Measurements from ENCODE around the gene ARMC8.

ARMC8 gene

DNA sequence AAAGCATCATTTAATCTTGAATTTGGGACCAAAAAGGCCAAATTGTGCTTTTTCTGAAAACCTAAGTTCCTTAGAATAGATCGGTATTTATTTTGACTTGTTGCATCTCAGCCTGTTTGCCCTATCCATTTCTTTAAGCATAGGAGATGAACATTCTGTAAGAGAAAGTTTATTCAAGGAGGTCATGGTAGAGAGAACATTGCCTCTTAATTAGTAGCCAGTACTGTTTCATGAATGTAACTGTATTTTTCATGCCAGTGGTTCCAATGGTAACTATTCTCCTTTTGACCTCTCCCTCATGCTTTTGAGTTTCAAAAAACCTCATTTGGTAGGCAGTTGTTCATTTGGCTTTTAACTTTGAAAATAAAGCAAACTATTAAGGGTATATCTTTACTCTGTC, 55.4 kb downstream of the ARMC8 start:
- Mint-ChIP-seq H3K27me3 (no peaks in the 10 kb centered on the region), H3K9me3 (no peaks in the 10 kb centered on the region), H3K36me3 (peaks cover 34% of the 10 kb centered on the region), H3K4me3 (no peak overlapping the region), H3K27ac (no peak overlapping the region), H3K4me1 (no peaks in the 10 kb centered on the region)
- CTCF ChIA-PET, result no interaction called here
- no peak for DNase-seq

- Mint-ChIP-seq H3K36me3 (peaks cover 38% of the 10 kb centered on the region), H3K27me3 (no peaks in the 10 kb centered on the region), H3K4me3 (no peak overlapping the region), H3K4me1 (no peaks in the 10 kb centered on the region), H3K27ac (no peak overlapping the region), H3K9me3 (no peaks in the 10 kb centered on the region)
- CTCF ChIA-PET, result no interaction called here
- DNase-seq, result no peak
Measured at GRCh38 chr3:138245026-138245425, 57.9 kb downstream of the ARMC8 start.

- Mint-ChIP-seq H3K4me1 (no peaks in the 10 kb centered on the region), H3K27me3 (no peaks in the 10 kb centered on the region), H3K4me3 (no peak overlapping the region), H3K9me3 (no peaks in the 10 kb centered on the region), H3K36me3 (peaks cover 34% of the 10 kb centered on the region), H3K27ac (no peak overlapping the region)
- CTCF ChIA-PET, result no interaction called here
- DNase-seq, result no peak
Measured at GRCh38 chr3:138249636-138250035, 62.5 kb downstream of the ARMC8 start.

GRCh38 chr3:138253609-138254008, 66.5 kb downstream of the ARMC8 start:
- H3K4me3 Mint-ChIP-seq, result no peak overlapping the region
- CTCF ChIA-PET, result interaction anchor here (0.8 to 1.3 kb wide), 2 partner anchors 18 to 181 kb away, joined by 3 read pairs; partner anchors contain the start of gene ESYT3
- no peaks in the 10 kb centered on the region for H3K9me3 Mint-ChIP-seq
- DNase-seq, result no peak
- H3K4me1 Mint-ChIP-seq, result no peaks in the 10 kb centered on the region
- peaks cover 7% of the 10 kb centered on the region for H3K36me3 Mint-ChIP-seq
- H3K27me3 Mint-ChIP-seq, result no peaks in the 10 kb centered on the region
- H3K27ac Mint-ChIP-seq, result no peak overlapping the region

- DNase-seq, result no peak
- Mint-ChIP-seq H3K27me3 (no peaks in the 10 kb centered on the region), H3K4me1 (no peaks in the 10 kb centered on the region), H3K4me3 (no peak overlapping the region), H3K36me3 (peaks cover 8% of the 10 kb centered on the region), H3K9me3 (no peaks in the 10 kb centered on the region), H3K27ac (no peak overlapping the region)
- CTCF ChIA-PET, result interaction anchor here (0.8 kb wide), 1 partner anchor 180 kb away, joined by 3 read pairs; the partner anchor contains the start of gene ESYT3
Measured at GRCh38 chr3:138254216-138254615, 67.1 kb downstream of the ARMC8 start.

DNA sequence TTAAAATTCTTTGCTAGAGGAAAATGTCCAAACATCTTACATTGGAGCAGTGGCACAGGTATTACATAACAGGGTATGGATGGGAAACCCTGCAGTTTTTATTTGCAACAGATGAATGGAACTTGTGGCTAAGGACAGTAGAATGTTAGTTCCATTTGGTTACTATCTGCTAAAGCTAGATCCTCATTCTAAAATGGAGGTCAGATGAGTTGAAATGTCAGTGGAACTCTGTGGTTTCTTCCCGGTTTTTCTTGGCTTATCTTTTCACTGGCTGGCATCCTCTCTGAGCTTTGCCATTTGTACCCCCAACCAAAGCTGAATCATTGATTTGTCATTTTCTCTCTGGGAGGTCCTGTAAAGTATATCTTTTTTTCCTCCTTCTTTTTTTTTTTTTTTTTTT, 68.9 kb downstream of the ARMC8 start:
- Mint-ChIP-seq H3K9me3 (no peaks in the 10 kb centered on the region), H3K27ac (no peak overlapping the region), H3K4me3 (no peak overlapping the region), H3K27me3 (no peaks in the 10 kb centered on the region), H3K4me1 (no peaks in the 10 kb centered on the region), H3K36me3 (peaks cover 10% of the 10 kb centered on the region)
- no peak for DNase-seq
- CTCF ChIA-PET, result no interaction called here

DNA sequence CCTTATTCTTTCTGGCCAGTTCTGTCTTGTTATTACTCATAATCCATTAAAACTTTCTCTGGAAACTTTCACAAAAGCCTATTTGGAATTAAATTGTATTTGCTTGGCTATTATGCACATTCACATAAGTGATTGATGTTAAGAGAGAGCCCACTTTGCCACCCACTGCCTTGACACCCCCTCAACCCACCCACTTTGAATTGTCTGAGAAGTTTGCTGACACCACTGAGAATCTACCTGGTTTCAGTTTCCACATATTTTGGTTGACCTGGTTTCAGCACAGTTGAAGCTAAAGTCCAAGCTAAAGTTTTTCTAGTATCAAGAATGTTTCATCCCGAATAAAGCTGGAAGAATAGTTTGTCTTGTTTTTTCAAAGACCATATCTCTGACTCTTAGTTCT, 70.9 kb downstream of the ARMC8 start:
- H3K4me1 Mint-ChIP-seq, result no peaks in the 10 kb centered on the region
- H3K36me3 Mint-ChIP-seq, result peaks cover 7% of the 10 kb centered on the region
- no peaks in the 10 kb centered on the region for H3K27me3 Mint-ChIP-seq
- H3K9me3 Mint-ChIP-seq, result no peaks in the 10 kb centered on the region
- DNase-seq, result no peak
- CTCF ChIA-PET, result no interaction called here
- H3K27ac Mint-ChIP-seq, result no peak overlapping the region
- H3K4me3 Mint-ChIP-seq, result no peak overlapping the region

GRCh38 chr3:138259126-138259525, 72.0 kb downstream of the ARMC8 start:
- no peak for DNase-seq
- Mint-ChIP-seq H3K27me3 (no peaks in the 10 kb centered on the region), H3K36me3 (peaks cover 11% of the 10 kb centered on the region), H3K4me3 (no peak overlapping the region), H3K4me1 (no peaks in the 10 kb centered on the region), H3K9me3 (no peaks in the 10 kb centered on the region), H3K27ac (no peak overlapping the region)
- CTCF ChIA-PET, result no interaction called here

GRCh38 chr3:138260611-138261010, 73.5 kb downstream of the ARMC8 start:
- no peak for DNase-seq
- Mint-ChIP-seq H3K9me3 (no peaks in the 10 kb centered on the region), H3K4me1 (no peaks in the 10 kb centered on the region), H3K36me3 (peaks cover 12% of the 10 kb centered on the region), H3K27me3 (no peaks in the 10 kb centered on the region), H3K4me3 (no peak overlapping the region), H3K27ac (no peak overlapping the region)
- CTCF ChIA-PET, result no interaction called here

DNA sequence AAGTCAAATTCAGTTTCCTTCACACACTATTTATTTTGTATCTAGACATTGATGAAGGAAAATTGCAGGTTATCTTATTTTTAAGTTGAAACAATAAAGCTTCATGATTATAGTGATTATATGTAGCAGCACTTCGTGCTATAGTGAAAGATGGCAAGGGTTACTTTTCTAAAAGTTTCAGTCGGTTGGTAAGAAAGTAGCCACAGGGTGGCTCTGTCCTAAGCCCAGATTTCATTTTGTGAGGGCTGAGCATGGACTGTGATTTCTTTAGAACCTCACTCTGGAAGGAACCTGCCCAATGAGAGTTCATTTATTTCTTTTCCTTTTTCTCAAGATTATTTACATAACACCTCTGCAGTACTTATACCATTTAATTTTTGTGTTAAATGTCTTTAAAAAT, 76.0 kb downstream of the ARMC8 start:
- Mint-ChIP-seq H3K36me3 (peaks cover 12% of the 10 kb centered on the region), H3K4me1 (no peaks in the 10 kb centered on the region), H3K9me3 (no peaks in the 10 kb centered on the region), H3K4me3 (no peak overlapping the region), H3K27ac (no peak overlapping the region), H3K27me3 (no peaks in the 10 kb centered on the region)
- no peak for DNase-seq
- CTCF ChIA-PET, result no interaction called here

- no peak for DNase-seq
- Mint-ChIP-seq H3K9me3 (no peaks in the 10 kb centered on the region), H3K4me1 (peaks cover 2% of the 10 kb centered on the region), H3K36me3 (peaks cover 7% of the 10 kb centered on the region), H3K27ac (no peak overlapping the region), H3K27me3 (no peaks in the 10 kb centered on the region), H3K4me3 (no peak overlapping the region)
- CTCF ChIA-PET, result no interaction called here
Measured at GRCh38 chr3:138265745-138266144, 78.6 kb downstream of the ARMC8 start.

- Mint-ChIP-seq H3K9me3 (no peaks in the 10 kb centered on the region), H3K27ac (no peak overlapping the region), H3K36me3 (peaks cover 16% of the 10 kb centered on the region), H3K4me1 (peaks cover 8% of the 10 kb centered on the region), H3K27me3 (no peaks in the 10 kb centered on the region), H3K4me3 (no peak overlapping the region)
- CTCF ChIA-PET, result no interaction called here
- DNase-seq, result no peak
Measured at GRCh38 chr3:138267083-138267482, 80.0 kb downstream of the ARMC8 start.

- no peak overlapping the region for H3K4me3 Mint-ChIP-seq
- H3K27ac Mint-ChIP-seq, result no peak overlapping the region
- H3K36me3 Mint-ChIP-seq, result peaks cover 36% of the 10 kb centered on the region
- no peaks in the 10 kb centered on the region for H3K27me3 Mint-ChIP-seq
- H3K9me3 Mint-ChIP-seq, result no peaks in the 10 kb centered on the region
- peaks cover 8% of the 10 kb centered on the region for H3K4me1 Mint-ChIP-seq
- CTCF ChIA-PET, result interaction anchor here (1.0 kb wide), 1 partner anchor 84 kb away, joined by 3 read pairs; no protein-coding TSS in a partner anchor
- DNase-seq, result no peak
Measured at GRCh38 chr3:138270245-138270644, 83.1 kb downstream of the ARMC8 start.

DNA sequence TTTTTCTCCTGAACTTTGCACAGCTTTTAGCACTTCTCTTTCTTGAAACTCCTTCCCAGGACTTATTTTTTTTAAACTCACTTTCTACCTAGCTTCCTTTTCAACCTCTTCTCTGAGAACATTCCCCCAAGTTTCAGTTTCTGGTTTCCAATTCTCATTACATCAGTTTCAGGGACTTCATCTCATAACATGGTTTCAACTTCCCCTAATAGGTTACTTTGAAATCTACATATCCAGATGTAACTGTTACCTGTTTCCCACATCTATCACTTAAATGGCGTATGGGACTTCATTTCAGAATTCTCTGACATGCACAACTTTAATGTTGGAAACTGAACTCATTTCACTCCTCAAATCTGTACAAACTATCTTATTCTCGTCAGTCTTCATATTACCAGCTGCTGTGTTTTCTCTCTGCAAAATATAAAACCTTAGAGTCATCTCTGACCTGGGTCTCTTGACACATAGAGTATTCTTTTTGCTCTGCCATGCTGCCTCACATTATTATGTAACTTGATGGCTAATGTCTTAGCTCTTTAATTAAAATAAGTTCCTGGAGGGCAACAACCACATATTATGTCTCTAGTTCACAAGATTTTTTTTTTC, 84.2 kb downstream of the ARMC8 start:
- no peaks in the 10 kb centered on the region for H3K9me3 Mint-ChIP-seq
- no peak overlapping the region for H3K4me3 Mint-ChIP-seq
- H3K4me1 Mint-ChIP-seq, result peaks cover 8% of the 10 kb centered on the region
- CTCF ChIA-PET, result interaction anchor here (1.8 kb wide), 1 partner anchor 56 kb away, joined by 4 read pairs; no protein-coding TSS in a partner anchor
- H3K27me3 Mint-ChIP-seq, result no peaks in the 10 kb centered on the region
- peaks cover 39% of the 10 kb centered on the region for H3K36me3 Mint-ChIP-seq
- peak overlapping the region; percentile 0 for H3K27ac Mint-ChIP-seq
- no peak for DNase-seq

DNA sequence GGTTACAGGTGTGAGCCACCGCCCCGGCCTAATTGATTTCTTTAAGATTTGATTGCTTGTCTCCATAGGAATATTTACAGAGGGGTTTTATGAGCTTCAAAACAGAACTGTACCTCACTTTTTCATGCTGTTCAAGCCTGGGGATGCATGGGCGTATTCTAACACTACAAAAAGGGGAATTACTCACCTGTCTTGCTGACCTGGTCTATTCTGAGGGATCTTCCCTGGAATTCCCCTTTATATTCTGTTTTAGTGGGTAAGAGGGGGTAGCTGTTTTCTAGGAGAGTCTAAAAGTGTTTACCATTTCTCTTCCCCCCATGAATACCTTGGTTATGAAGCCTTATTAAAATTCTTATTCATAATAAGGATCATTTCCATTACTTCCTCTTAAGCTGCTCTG, 94.5 kb downstream of the ARMC8 start:
- no peaks in the 10 kb centered on the region for H3K27me3 Mint-ChIP-seq

More for the DNA sequence above, 94.5 kb downstream of the ARMC8 start:
- CTCF ChIA-PET, result no interaction called here
- Mint-ChIP-seq H3K4me1 (no peaks in the 10 kb centered on the region), H3K27ac (no peak overlapping the region), H3K9me3 (no peaks in the 10 kb centered on the region), H3K36me3 (peaks cover 10% of the 10 kb centered on the region), H3K4me3 (no peak overlapping the region)
- no peak for DNase-seq

All from activated naive CD4-positive, alpha-beta T cell treated with anti-CD3 and anti-CD28 coated beads, Interleukin-2, amount 10 ng/mL, durations not matched to agents 7 days and 5 days (primary cell).